Measurements from ENCODE around the gene UBE2G1.
"Not testable (repeated sequence)": the region's sequence is repeated elsewhere in the genome, so short reads cannot be mapped to it uniquely, and the experiment has no call there.

UBE2G1 gene

DNA sequence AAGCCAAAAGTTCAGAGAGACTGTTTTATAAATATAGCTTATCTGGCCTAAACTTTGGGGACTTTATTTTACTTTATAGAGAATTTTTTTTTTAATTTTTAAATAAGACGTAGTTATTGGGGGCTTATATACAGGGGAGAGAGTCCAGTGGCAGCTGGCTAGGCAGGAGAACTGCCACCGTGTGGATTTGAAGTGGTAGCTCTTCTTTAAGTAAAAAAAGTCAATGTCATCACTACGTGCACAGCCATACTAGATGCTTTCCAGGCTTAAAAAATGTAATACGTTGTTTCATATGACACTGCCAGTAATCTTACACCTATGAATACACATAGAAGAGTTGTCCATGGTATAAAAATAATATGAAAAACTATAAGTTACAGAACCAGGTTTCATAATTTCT is 70.8 kb downstream of the UBE2G1 start:
- no peak for DNase-seq

DNA sequence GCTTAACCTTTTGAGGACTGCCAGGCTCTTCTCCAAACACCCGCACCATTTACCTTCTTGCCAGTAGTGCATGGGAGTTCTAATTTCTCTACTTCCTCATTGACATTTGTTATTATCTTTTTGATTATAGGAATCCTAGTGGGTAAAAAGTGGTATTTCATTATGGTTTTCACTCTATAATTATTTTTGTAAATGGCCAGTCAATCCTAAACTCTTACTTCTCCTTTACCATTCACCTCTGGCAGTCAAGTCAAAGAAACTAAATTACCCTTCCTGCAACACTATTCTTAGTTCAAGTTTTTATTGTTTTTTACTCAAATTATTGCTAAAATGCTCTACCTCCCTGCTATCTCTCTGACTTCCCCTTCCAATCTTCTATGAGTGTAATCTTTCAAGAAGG is 72.9 kb downstream of the UBE2G1 start:
- DNase-seq = no peak

DNA sequence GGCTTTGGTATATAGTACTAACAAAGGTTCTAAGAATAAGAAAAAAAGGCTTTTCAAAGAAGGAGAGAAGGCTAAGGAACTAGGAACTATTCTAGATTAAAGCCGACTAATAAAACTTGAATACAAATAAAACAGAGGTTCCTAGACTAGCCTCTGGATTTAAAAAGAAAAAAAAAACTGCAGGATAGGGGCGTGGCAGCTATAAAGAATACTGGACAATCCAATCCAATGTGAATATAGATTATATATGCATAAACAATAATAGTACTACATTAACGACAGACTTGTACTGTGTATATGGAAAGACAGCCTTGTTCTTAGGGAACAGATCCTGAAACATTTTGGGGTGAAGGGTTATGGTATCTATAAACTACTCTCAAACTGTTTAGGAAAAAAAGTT is 78.8 kb downstream of the UBE2G1 start:
- no peak for DNase-seq

DNA sequence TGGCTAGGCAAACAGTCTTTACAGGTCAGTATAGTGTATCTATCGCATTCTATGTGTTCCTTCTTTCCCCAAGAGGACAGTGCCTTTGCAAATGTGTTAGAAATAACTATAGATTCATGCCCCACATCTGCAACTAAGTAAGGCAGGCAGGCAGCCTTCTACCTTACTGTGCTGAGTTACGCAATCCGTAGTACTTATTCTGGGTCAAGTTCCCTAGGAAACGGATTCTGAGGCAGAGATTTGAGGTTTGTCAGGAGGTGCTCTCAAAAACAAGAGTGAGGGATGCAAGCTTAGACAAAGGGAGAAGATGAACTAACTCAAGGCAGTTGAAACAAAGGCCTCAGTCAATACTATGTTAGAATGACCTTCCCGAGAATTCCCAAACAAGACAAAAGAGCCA is 90.0 kb downstream of the UBE2G1 start:
- no peak for DNase-seq

DNA sequence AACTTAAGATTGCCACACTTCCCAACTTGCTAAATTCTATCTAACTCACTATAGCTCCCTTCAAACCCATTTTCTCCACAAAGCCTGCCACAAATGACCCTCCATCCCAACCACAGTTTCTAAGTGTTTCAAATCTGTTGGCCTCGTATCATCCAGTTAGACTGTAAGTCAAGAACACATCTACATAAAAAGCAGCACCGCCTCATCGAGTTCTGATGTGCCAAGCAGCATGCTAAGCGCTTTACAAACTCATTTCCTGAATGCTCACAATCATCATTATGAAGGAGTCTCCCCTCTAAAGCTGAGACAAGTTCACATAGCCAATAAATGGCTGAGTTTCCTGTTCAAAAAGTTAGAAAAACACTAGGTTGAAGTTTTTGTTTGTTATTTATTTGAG is 93.5 kb downstream of the UBE2G1 start:
- no peak for DNase-seq

DNA sequence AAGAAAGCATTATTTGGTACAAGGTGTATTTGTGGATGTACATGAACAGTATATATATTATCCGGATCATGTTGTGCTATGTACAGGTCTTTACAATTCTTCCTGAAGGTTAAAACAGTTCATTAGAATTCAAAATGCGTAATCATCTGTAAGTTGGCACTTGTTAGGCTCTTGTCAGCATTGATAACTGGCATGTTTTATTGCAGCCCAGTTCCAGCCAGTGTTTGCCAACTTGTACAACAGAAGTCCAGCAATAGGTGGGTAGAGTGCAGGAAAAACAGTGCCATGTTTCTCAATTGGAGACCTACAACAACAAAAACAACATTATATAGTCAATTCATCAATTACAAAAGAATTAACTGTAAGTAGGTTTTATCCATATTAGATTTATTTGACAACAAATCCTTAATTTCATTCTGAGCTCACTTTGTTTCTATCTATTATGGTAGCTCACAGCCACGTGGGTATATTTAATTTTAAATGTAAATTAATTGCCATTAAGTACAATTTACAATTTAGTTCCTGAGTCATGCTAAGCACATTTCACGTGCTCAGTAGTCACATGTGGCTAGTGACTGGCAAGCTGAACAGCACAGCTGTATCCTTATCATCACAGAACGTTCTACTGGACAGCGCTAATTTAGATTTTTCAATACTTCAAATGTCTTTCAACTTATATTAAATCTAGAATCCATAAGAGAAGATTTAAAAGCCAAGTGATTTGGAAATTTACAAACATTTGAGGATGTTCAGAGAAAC is 94.1 kb downstream of the UBE2G1 start:
- no peak for DNase-seq

DNA sequence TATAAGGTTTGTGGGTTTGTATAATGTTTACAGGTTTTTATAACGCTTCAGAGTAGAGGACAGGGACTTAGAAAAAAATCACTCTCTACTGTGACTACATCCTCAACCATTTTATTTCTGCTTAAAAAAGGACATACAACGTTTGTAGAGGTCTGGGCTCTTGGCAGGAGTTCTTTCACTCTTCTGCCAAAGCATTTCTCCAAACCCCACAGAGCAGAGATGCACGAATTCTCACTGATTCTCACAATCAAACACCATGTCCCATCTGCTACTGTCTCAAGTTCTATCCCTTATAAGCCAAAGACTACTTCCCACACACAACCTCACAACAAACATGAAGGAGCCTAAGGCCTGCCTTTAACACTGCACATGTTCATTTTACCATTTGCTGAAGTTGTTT is 95.7 kb downstream of the UBE2G1 start:
- DNase-seq = no peak

DNA sequence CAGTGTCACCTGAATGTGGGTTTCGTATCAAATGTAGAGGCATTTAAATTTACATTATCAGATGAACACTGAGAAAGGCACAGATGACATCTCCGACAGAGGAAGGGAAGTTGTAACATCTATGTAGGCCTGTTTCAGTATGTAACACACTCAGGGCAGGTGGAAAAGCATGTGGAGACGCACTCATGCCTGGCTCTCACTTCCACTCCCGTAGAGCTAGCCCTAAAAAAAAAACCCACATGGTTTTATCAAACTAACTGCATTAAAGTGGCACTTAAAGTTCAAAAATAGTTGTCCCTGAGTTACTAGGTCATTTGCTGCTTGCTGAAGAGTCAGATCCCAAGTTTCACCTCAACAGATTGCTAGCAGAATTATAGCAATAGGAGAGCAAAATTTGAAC is 96.6 kb downstream of the UBE2G1 start:
- DNase-seq = no peak

DNA sequence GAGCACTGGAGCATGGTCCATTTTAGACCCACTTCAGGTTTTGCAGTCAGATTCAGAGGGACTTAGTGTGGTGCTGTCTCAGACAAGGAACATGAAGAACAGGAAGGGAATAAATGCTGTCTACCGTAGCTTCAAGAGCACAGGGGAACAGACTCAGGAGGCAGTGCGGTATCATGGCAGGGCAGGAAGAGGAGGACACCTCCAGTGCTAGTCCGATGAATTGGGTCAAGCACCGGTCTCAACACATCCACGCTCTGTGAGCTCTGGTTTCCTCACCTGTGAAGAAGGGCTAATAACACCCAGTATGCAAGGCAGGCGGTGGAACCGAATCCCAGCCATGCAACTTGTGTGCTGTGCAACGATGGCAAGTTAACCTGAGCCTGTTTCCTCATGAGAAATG is 99.1 kb downstream of the UBE2G1 start:
- no peak for DNase-seq

DNA sequence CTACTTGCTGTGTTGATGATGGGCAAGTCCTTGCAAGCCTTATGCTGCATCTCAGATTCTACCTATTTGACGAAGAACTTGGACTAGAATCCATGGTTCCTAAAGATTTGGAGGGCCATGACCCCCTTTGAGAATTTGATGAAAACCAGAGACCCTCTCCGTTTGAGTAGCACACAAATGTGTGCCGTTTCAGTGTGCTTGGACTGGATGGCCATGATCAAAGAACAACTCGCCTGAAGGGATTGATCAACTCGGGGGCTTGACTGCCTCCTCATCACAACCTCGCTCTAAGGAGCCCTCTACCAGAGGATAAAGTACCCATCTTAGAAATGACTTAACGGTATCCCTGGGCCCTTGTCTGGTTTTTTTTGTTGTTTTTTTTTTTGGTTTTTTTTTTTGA is 99.9 kb downstream of the UBE2G1 start:
- DNase-seq = no peak

DNA sequence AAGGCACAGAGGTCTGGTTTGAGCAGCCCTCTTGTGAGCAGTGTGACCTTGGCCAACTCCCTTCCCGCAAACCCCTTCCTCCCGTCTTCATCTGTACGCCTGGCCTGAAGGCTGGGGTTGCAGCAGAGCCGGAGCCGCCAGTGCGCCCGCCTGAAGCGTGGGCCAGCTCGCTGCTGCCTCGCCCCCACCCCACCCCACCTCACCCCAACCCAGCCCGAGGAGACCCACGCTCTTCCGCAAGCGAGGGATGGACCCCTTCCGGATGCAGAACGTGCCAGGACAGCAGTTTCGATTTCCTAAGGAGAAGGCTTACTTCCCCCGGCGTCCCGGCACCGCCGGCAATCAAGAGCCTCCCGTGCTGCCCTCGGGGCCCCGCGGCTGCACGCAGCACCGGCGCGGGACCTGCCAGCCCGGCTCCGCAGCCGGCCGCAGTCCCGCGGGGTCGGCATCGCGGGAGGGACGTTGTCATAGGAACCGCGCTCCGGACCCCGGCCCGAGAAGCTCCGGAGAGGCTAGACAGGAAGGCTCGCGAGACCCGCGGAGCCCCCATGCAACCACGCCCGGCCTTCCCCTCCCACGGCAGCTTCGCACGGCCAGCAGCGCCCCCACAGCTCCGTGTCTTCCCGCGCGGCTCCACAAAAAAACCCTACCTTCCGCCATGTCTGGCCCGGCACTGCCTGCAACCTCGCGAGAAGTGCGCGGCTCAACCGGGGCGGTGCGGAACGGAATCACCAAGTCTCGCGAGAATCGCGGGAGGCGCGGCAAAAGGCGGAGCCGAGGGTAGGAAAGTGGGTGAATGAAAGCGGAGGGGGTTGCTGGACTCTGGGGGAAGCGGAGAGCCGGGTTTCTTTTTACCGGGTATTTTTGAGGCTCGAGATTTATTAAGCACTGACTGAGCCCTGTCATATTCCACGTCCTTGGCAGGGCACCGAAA is 102.9 kb downstream of the UBE2G1 start, which contains the start of gene ANKFY1:
TSS of gene ANKFY1 (minus strand) at position 698 of the 934 bp plus-strand sequence. CDS start at position 660, 38 bp downstream.
- DNase-seq = peak; percentile 97

DNA sequence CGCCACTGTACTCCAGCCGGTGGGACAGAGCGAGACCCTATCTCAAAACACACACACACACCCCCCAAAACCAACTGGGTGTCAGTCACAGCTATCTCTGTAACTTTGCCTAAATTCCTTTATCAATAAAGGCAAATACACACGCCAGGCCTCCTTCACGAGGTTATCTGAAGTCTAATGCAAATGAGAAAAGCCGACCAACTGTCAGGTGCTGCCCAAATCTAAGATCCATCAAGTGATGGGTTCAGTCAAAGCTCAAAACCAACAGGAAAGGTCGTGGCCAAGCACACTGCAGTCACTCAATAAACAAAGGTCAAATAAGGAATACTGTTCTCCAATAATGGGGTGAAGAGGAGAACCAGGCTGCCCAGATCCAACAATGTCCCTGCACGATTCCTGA is 103.8 kb downstream of the UBE2G1 start:
- no peak for DNase-seq

DNA sequence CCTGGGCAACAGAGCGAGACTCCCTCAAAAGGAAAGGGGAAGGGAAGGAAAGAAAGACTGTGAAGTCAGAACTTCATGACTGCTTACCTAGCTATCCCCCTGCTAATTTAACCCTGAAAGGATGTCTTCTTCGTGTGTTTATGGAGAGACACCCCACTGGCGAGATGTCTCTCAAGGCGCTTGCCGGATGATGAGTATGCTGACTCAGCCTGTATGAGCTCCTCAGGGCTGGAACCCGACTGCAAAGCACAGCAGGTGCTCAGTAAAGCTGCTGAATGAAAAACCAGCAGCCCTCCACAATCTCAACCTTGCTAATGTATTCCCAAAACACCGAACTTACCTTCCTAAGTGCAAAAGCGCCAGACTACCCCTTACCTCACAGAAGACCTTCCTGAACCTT is 105.0 kb downstream of the UBE2G1 start:
- DNase-seq = no peak

DNA sequence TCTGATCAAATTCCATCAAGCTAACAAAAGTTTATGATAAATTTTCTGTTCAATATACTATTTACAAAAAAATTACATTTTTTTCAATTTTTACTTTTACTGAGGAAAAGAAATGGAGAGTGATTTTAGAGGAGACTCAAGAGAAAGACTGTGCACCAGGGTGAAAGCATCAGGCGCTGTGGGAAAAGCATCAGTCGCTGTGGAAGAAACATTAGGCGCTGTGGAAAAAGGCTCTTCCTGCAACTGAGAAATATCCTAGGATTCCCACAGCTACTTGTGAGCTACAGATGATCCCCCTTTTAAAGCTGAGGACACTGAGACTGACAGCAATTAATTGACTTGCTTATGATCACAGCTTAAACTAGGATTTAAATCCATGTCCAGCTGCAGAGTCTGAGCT is 107.6 kb downstream of the UBE2G1 start:
- no peak for DNase-seq

DNA sequence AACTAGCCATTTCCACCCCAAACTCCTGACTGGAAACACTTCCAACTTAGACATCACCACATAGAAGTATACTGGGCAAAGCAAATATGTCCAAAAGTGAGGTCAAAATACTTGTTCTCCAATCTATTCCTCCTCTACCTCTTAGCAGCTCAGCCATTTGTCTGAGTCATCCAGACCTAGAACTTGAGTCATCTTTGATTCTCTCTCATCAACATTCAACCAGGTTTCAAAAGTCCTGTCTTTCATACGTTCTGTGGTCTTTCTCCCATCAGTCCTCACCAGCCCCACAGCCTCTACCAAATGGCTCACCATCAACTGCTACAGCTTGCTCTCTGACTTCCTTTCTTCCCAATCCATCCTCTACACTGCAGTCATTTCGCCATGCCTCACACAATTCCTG is 109.5 kb downstream of the UBE2G1 start:
- DNase-seq = no peak

DNA sequence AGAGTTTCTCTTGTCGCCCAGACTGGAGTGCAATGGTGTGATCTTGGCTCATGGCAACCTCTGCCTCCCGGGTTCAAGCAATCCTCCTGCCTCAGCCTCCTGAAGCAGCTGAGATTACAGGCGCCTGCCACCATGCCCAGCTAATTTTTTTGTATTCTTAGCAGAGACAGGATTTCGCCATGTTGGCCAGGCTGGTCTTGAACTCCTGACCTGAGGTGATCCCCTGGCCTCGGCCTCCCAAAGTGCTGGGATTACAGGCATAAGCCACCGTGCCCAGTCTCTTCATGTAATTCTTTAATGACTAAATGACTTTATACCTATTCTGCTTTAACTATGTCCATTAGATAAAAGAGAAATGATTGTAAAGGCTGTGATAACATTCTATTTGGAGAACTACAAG is 111.2 kb downstream of the UBE2G1 start:
- not testable (repeated sequence) for DNase-seq

DNA sequence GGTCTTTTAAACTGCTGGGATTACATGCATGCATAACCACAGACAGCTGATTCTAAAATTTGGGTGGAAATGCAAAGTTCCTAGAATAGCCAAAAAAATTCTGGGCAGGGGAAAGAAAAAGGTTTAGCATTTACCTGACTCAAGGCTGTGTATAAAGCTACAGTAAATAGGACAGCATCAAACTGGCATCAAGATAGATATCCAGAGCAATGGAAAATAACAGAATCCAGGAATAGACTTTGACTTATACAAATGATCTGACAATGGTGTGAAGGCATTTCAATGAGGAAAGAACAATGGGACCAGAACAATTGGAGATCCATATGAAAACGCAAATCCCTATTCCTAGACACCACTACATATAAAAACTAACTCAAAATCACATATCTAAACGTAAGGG is 115.6 kb downstream of the UBE2G1 start:
- DNase-seq = no peak

DNA sequence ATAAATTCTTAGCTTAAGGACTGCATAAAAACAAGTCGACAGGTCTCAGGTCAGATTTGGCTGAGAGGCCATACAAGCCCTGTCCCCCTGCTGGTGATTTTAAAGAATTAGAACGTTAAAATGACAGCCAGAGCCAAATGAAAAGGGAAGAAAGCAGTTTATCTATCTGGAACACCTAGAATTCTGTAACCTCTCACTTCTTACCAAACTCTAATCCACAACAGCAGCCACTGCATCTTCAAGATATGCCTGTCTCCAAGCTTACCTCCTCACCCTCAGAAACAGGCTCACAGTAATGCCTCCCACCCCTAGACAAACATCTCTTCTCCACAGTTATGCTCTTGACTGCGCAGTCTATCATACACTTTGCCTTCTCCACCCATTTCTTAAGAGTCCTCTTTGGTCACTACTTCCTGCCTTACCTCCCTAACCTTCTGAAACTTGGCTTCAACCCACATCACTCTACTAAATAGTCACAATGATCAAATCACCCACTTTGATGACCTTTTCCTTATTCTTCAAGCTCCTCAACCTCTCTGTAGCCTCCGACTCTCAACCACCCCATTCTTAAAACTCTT is 116.9 kb downstream of the UBE2G1 start:
- DNase-seq = no peak

DNA sequence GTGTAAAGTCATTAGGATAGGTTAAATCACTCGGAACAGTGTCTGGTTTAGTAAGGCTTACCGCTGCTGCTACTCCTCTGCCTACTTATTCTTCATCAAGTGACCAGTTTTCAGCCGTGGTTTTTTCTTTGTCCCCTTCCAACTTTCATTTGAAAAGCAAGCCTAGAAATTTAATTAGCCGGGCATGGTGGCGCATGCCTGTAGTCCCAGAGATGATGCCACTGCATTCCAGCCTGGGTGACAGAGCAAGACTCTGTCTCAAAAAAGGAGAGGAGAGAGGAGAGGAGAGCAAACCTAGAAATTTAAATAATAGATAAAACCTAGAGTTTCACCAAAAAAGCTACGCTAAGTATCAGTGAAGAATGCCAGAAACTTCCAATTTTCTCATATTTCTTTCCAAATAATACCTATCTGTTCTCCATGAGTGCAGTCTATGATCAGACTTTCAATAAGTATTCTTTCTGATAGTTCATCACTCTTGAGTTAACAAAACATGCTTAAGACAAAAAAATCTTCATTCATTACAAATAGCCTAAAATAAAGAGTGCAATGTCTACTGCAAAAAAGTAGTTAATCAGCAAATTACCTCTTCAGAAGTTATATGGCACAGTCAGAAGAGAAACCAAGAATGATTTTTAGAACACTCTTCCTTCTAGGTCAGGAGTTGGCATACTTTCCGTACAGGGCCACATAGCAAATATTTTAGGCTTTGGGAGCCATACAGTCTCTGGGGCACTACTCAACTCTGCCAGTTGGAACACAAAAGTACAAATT is 117.8 kb downstream of the UBE2G1 start:
- no peak for DNase-seq

DNA sequence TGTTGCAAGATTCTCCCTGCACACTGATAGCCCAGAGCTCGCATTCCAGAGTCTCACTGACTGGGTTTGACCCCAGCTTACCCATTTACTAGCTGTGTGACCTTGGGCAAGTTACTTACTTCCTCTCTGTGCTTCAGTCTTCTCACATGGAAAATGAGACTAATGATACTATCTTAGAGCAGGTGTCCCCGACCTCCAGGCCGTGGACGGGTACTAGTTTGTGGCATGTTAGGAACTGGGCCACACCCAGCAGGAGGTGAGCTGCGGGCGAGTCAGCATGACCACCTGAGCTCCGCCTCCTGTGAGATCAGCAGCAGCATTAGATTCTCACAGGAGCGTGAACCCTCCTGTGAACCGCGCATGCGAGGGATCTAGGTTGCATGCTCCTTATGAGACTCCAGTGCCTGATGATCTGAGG is 118.5 kb downstream of the UBE2G1 start:
- DNase-seq = peak; percentile 22

DNA sequence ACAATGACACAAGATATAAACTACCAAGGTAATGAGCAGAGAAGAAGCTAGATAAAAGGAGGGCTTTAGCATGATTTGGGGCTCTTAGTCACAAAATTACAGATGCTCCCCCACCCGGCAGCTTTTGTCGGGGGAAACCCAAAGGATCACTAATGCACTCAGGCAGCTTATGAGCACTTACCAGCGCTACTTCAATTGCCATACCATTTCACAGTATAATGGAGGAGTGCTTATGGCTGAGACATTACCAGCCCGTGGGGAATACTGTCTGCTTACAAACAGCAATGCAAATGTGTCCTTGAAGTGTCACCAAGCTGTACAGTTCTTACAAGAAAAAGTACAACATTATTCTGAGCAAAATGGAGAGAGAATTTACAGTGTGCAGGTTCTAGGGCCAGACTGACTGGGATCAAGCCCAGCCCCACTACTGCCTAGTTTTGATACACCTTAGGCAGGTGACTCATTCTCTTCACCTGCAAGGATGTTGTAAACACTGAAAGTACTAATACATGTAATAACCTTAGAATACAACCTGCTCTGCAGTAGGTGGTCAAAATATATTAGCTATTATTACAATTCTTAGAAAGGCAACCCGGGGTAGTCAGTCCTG is 119.0 kb downstream of the UBE2G1 start:
- no peak for DNase-seq

DNA sequence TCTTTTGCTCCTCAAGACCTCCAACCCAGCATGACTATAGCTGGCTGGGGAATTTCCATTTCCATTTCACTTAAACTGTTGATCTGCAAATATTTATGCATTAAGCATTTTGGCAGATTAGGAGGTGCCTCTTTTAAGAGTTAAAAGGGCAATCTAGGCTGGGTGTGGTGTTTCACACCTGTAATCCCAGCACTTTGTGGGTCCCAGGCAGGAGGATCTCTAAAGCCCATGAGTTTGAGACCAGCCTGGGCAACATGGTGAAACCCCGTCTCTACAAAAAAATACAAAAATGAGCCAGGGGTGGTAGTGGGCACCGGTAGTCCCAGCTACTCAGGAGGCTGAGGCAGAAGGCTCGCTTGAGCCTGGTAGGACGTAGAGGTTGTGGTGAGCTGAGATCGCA is 119.8 kb downstream of the UBE2G1 start:
- no peak for DNase-seq
